Measurements from ENCODE around the gene TUBA8. TPM values are rescaled to one million over a fixed set of nuclear protein-coding genes. Genes with fewer than 3 reads are reported as not detected.
"Not testable (repeated sequence)": the region's sequence is repeated elsewhere in the genome, so short reads cannot be mapped to it uniquely, and the experiment has no call there.

The TUBA8 gene
- total RNA-seq, 1 donor from 2014 or later, result 1.8 TPM

GRCh38 chr22:18070556-18071306 is 39.9 kb upstream of the TUBA8 start:
- peaks cover 25% of the 10 kb centered on the region for H3K27me3 Mint-ChIP-seq (ENCODE audit: low read depth)
- H3K9me3 Mint-ChIP-seq, result no peaks in the 10 kb centered on the region
- H3K27ac Mint-ChIP-seq, result no peak overlapping the region
- H3K4me3 Mint-ChIP-seq (ENCODE audit: low read depth), result no peak overlapping the region
- H3K36me3 Mint-ChIP-seq (ENCODE audit: low read depth), result no peaks in the 10 kb centered on the region
- H3K4me1 Mint-ChIP-seq (ENCODE audit: low read depth), result no peaks in the 10 kb centered on the region
- DNase-seq (ENCODE audit: low spot score), result no peak
- intact Hi-C loops (cut with micrococcal nuclease), result no loop called here

GRCh38 chr22:18071307-18071967 is 39.2 kb upstream of the TUBA8 start:
- H3K27ac Mint-ChIP-seq; DNase-seq (ENCODE audit: low spot score); H3K4me1 Mint-ChIP-seq (ENCODE audit: low read depth); intact Hi-C loops (cut with micrococcal nuclease); H3K9me3 Mint-ChIP-seq; H3K36me3 Mint-ChIP-seq (ENCODE audit: low read depth); H3K4me3 Mint-ChIP-seq (ENCODE audit: low read depth): not testable (repeated sequence)
- H3K27me3 Mint-ChIP-seq (ENCODE audit: low read depth), result peaks cover 19% of the 10 kb centered on the region

- no peaks in the 10 kb centered on the region for H3K36me3 Mint-ChIP-seq (ENCODE audit: low read depth)
- H3K4me1 Mint-ChIP-seq (ENCODE audit: low read depth), result peaks cover 9% of the 10 kb centered on the region
- peaks cover 17% of the 10 kb centered on the region for H3K27me3 Mint-ChIP-seq (ENCODE audit: low read depth)
- intact Hi-C loops (cut with micrococcal nuclease), result no loop called here
- H3K9me3 Mint-ChIP-seq, result no peaks in the 10 kb centered on the region
- H3K27ac Mint-ChIP-seq, result no peak overlapping the region
- no peak overlapping the region for H3K4me3 Mint-ChIP-seq (ENCODE audit: low read depth)
- no peak for DNase-seq (ENCODE audit: low spot score)
Measured at GRCh38 chr22:18071968-18072310, 38.7 kb upstream of the TUBA8 start.

GRCh38 chr22:18073467-18073866 is 37.1 kb upstream of the TUBA8 start:
- no peak for DNase-seq (ENCODE audit: low spot score)
- Mint-ChIP-seq H3K27me3 (ENCODE audit: low read depth) (peaks cover 7% of the 10 kb centered on the region), H3K27ac (no peak overlapping the region), H3K4me1 (ENCODE audit: low read depth) (peaks cover 16% of the 10 kb centered on the region), H3K4me3 (ENCODE audit: low read depth) (no peak overlapping the region), H3K9me3 (no peaks in the 10 kb centered on the region), H3K36me3 (ENCODE audit: low read depth) (peaks cover 1% of the 10 kb centered on the region)
- intact Hi-C loops (cut with micrococcal nuclease), result no loop called here

- H3K4me3 Mint-ChIP-seq (ENCODE audit: low read depth); intact Hi-C loops (cut with micrococcal nuclease); H3K27me3 Mint-ChIP-seq (ENCODE audit: low read depth); DNase-seq (ENCODE audit: low spot score); H3K36me3 Mint-ChIP-seq (ENCODE audit: low read depth); H3K27ac Mint-ChIP-seq; H3K9me3 Mint-ChIP-seq: not testable (repeated sequence)
- peaks cover 20% of the 10 kb centered on the region for H3K4me1 Mint-ChIP-seq (ENCODE audit: low read depth)
Measured at GRCh38 chr22:18073927-18074326, 36.7 kb upstream of the TUBA8 start.

- DNase-seq (ENCODE audit: low spot score), result no peak
- peaks cover 1% of the 10 kb centered on the region for H3K27me3 Mint-ChIP-seq (ENCODE audit: low read depth)
- H3K27ac Mint-ChIP-seq, result no peak overlapping the region
- H3K9me3 Mint-ChIP-seq, result no peaks in the 10 kb centered on the region
- H3K4me3 Mint-ChIP-seq (ENCODE audit: low read depth), result no peak overlapping the region
- H3K4me1 Mint-ChIP-seq (ENCODE audit: low read depth), result peaks cover 27% of the 10 kb centered on the region
- H3K36me3 Mint-ChIP-seq (ENCODE audit: low read depth), result peaks cover 17% of the 10 kb centered on the region
- intact Hi-C loops (cut with micrococcal nuclease), result loop anchor here (5.0 kb wide), 2 partner anchors 37 to 308 kb away; partner anchors contain the start of gene TUBA8
Measured at GRCh38 chr22:18075101-18075719, 35.4 kb upstream of the TUBA8 start.

GRCh38 chr22:18075720-18076497 is 34.7 kb upstream of the TUBA8 start:
- Mint-ChIP-seq H3K36me3 (ENCODE audit: low read depth) (peaks cover 23% of the 10 kb centered on the region), H3K4me1 (ENCODE audit: low read depth) (peaks cover 27% of the 10 kb centered on the region), H3K27ac (peak overlapping the region; percentile 8), H3K9me3 (peaks cover 3% of the 10 kb centered on the region), H3K27me3 (ENCODE audit: low read depth) (no peaks in the 10 kb centered on the region), H3K4me3 (ENCODE audit: low read depth) (peak overlapping the region; percentile 57)
- DNase-seq (ENCODE audit: low spot score), result peak; percentile 22
- intact Hi-C loops (cut with micrococcal nuclease), result loop anchor here (1.0 to 5.0 kb wide), 8 partner anchors 36 to 1001 kb away; partner anchors contain the start of genes MICAL3 and TUBA8

- intact Hi-C loops (cut with micrococcal nuclease), result loop anchor here (2.0 to 5.0 kb wide), 7 partner anchors 35 to 1002 kb away; partner anchors contain the start of genes MICAL3 and TUBA8
- Mint-ChIP-seq H3K36me3 (ENCODE audit: low read depth) (peaks cover 36% of the 10 kb centered on the region), H3K4me3 (ENCODE audit: low read depth) (peak overlapping the region; percentile 93), H3K27ac (peak overlapping the region; percentile 95), H3K4me1 (ENCODE audit: low read depth) (peaks cover 38% of the 10 kb centered on the region), H3K27me3 (ENCODE audit: low read depth) (no peaks in the 10 kb centered on the region), H3K9me3 (peaks cover 3% of the 10 kb centered on the region)
- no peak for DNase-seq (ENCODE audit: low spot score)
Measured at GRCh38 chr22:18077087-18077638, 33.4 kb upstream of the TUBA8 start.

GRCh38 chr22:18077639-18078328 is 32.8 kb upstream of the TUBA8 start, which contains the start of gene PEX26:
Gene PEX26, plus strand, starts transcription at chr22:18077990. Its CDS starts 387 bp downstream, at chr22:18078377.
- intact Hi-C loops (cut with micrococcal nuclease), result loop anchor here (2.0 to 5.0 kb wide), 7 partner anchors 35 to 1003 kb away; partner anchors contain the start of genes MICAL3 and TUBA8
- Mint-ChIP-seq H3K27ac (peak within 1 kb of the TSS; percentile 96), H3K9me3 (peaks cover 3% of the 10 kb centered on the region), H3K4me3 (ENCODE audit: low read depth) (peak within 1 kb of the TSS; percentile 93), H3K4me1 (ENCODE audit: low read depth) (peaks cover 42% of the 10 kb centered on the region), H3K27me3 (ENCODE audit: low read depth) (no peaks in the 10 kb centered on the region), H3K36me3 (ENCODE audit: low read depth) (peaks cover 42% of the 10 kb centered on the region)
- DNase-seq (ENCODE audit: low spot score), result peak; percentile 95

- DNase-seq (ENCODE audit: low spot score), result peak; percentile 32
- peaks cover 3% of the 10 kb centered on the region for H3K9me3 Mint-ChIP-seq
- H3K36me3 Mint-ChIP-seq (ENCODE audit: low read depth), result peaks cover 47% of the 10 kb centered on the region
- H3K27me3 Mint-ChIP-seq (ENCODE audit: low read depth), result no peaks in the 10 kb centered on the region
- H3K4me1 Mint-ChIP-seq (ENCODE audit: low read depth), result peaks cover 44% of the 10 kb centered on the region
- peak overlapping the region; percentile 93 for H3K4me3 Mint-ChIP-seq (ENCODE audit: low read depth)
- intact Hi-C loops (cut with micrococcal nuclease), result loop anchor here (5.0 kb wide), 2 partner anchors 34 to 311 kb away; partner anchors contain the start of gene TUBA8
- H3K27ac Mint-ChIP-seq, result peak overlapping the region; percentile 96
Measured at GRCh38 chr22:18078329-18079041, 32.1 kb upstream of the TUBA8 start.

GRCh38 chr22:18079706-18080233 is 30.8 kb upstream of the TUBA8 start:
- H3K4me3 Mint-ChIP-seq (ENCODE audit: low read depth), result peak overlapping the region; percentile 93

More at GRCh38 chr22:18079706-18080233, 30.8 kb upstream of the TUBA8 start:
- Mint-ChIP-seq H3K9me3 (peaks cover 3% of the 10 kb centered on the region), H3K27ac (no peak overlapping the region), H3K27me3 (ENCODE audit: low read depth) (no peaks in the 10 kb centered on the region), H3K4me1 (ENCODE audit: low read depth) (peaks cover 44% of the 10 kb centered on the region), H3K36me3 (ENCODE audit: low read depth) (peaks cover 54% of the 10 kb centered on the region)
- intact Hi-C loops (cut with micrococcal nuclease), result loop anchor here (5.0 kb wide), 2 partner anchors 33 to 312 kb away; partner anchors contain the start of gene TUBA8
- no peak for DNase-seq (ENCODE audit: low spot score)
